ENCODE measurements around the gene IFT122.

Gene IFT122

DNA sequence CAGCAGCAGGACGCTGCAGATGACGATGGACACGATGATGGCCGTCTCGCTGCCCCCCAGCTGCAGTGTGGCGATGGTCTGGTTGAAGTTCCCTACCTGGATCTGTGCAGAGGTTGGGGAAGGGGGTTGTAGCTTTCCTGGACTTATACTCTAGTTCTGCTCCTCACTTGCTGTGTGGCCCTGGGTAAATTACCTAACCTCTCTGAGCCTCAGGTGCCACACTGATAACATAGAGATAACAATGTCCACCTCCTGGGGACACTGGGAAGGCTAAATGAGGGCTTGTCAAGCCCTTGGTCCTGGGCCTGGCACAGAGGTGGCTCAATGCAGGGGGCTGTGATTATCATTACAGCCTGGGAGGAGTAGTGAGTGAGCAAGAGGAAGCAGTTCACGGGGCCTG, 129.8 kb downstream of the IFT122 start:
- Histone ChIP-seq H3K9me3 (ENCODE audit: control insufficient read depth, low read length) (no peaks in the 10 kb centered on the region), H3K4me3 (ENCODE audit: extremely low read depth, insufficient read depth, low read length, poor library complexity, severe bottlenecking) (no peak overlapping the region), H3K4me1 (ENCODE audit: control insufficient read depth, insufficient read depth, low read length, poor library complexity, severe bottlenecking) (no peaks in the 10 kb centered on the region), H3K27ac (ENCODE audit: low read depth, low read length, severe bottlenecking) (no peak overlapping the region), H3K36me3 (ENCODE audit: control insufficient read depth, insufficient read depth, low read length) (peaks cover 94% of the 10 kb centered on the region)
- WGBS, 2 experiments (ENCODE audit: insufficient coverage in 2 of 2): 100% methylated on average over 2 to 6 of the region's 7 CpGs

Data from mesodermal cell (in vitro differentiated cells).